HTR-8/SVneo (cell line): ENCODE data around the gene ITGB4.

Experiments
- DNase-seq: peaks from one replicate; pipeline ENCODE4 v3.0.0; 2011; ENCODE audit warnings: low spot score, mixed read lengths; ENCODE audit not compliant: insufficient read length
- FAIRE-seq: peaks from 2 replicates; lab custom pipeline; 2011; peaks lifted over from hg19 to GRCh38; lab: Jason Lieb, UNC

ITGB4 gene

GRCh38 chr17:75729351-75729750 is 8.1 kb downstream of the ITGB4 start:
- FAIRE-seq (no peak), DNase-seq (no peak)

GRCh38 chr17:75730065-75730464 is 8.8 kb downstream of the ITGB4 start:
- DNase-seq (no peak), FAIRE-seq (no peak)

- no peak for DNase-seq
- no peak for FAIRE-seq
Measured at GRCh38 chr17:75731086-75731715, 9.9 kb downstream of the ITGB4 start.

GRCh38 chr17:75731716-75732498 is 10.6 kb downstream of the ITGB4 start:
- DNase-seq = no peak

GRCh38 chr17:75733471-75733870 is 12.2 kb downstream of the ITGB4 start:
- DNase-seq = no peak
- FAIRE-seq = no peak

More at GRCh38 chr17:75731716-75732498, 10.6 kb downstream of the ITGB4 start:
- FAIRE-seq = no peak

GRCh38 chr17:75734674-75735294 is 13.5 kb downstream of the ITGB4 start:
- no peak for FAIRE-seq
- DNase-seq = no peak

- DNase-seq (no peak), FAIRE-seq (peak; percentile 16)
Measured at GRCh38 chr17:75736173-75736835, 15.0 kb downstream of the ITGB4 start.

GRCh38 chr17:75737133-75737962 is 16.1 kb downstream of the ITGB4 start:
- no peak for FAIRE-seq
- DNase-seq = no peak

GRCh38 chr17:75738218-75738802 is 17.1 kb downstream of the ITGB4 start:
- DNase-seq = no peak

GRCh38 chr17:75739174-75739573 is 17.9 kb downstream of the ITGB4 start:
- no peak for FAIRE-seq

More at GRCh38 chr17:75738218-75738802, 17.1 kb downstream of the ITGB4 start:
- peak; percentile 88 for FAIRE-seq

GRCh38 chr17:75739801-75740200 is 18.5 kb downstream of the ITGB4 start:
- FAIRE-seq (no peak), DNase-seq (no peak)

More at GRCh38 chr17:75739174-75739573, 17.9 kb downstream of the ITGB4 start:
- no peak for DNase-seq

- no peak for FAIRE-seq
Measured at GRCh38 chr17:75740215-75740614, 19.0 kb downstream of the ITGB4 start.

GRCh38 chr17:75740631-75741077 is 19.4 kb downstream of the ITGB4 start:
- DNase-seq (no peak), FAIRE-seq (no peak)

More at GRCh38 chr17:75740215-75740614, 19.0 kb downstream of the ITGB4 start:
- no peak for DNase-seq

- no peak for FAIRE-seq
- no peak for DNase-seq
Measured at GRCh38 chr17:75742337-75742736, 21.1 kb downstream of the ITGB4 start.

- DNase-seq (no peak), FAIRE-seq (no peak)
Measured at GRCh38 chr17:75743625-75744206, 22.5 kb downstream of the ITGB4 start.

GRCh38 chr17:75748706-75749105 is 27.4 kb downstream of the ITGB4 start:
- FAIRE-seq (no peak), DNase-seq (no peak)

GRCh38 chr17:75749545-75750389 is 28.5 kb downstream of the ITGB4 start:
- FAIRE-seq = no peak
- peak; percentile 95 for DNase-seq
